GM19372 (cell line): Measurements from ENCODE around the gene FXYD6.

ENCODE experiments used
- ATAC-seq: cut with Tn5 transposase; IDR thresholded peaks from one replicate; pipeline ENCODE4 v1.9.1; 2021; ENCODE audit warnings: mild to moderate bottlenecking, low read depth, moderate library complexity; ENCODE audit not compliant: unreplicated experiment

FXYD6 gene

GRCh38 chr11:117833401-117833891 is 43.0 kb downstream of the FXYD6 start:
- ATAC-seq, result no peak

- ATAC-seq, result no peak
These were observed 43.9 kb downstream of the FXYD6 start for GRCh38 chr11:117832511-117832910.

- ATAC-seq, result no peak
These were observed 44.6 kb downstream of the FXYD6 start for GRCh38 chr11:117831661-117832415.

GRCh38 chr11:117830674-117831351 is 45.6 kb downstream of the FXYD6 start:
- ATAC-seq, result no peak

- ATAC-seq, result no peak
These were observed 46.4 kb downstream of the FXYD6 start for GRCh38 chr11:117830072-117830471.

GRCh38 chr11:117829369-117829725 is 47.1 kb downstream of the FXYD6 start:
- ATAC-seq, result no peak

GRCh38 chr11:117828611-117829368 is 47.7 kb downstream of the FXYD6 start:
- ATAC-seq, result no peak

GRCh38 chr11:117827521-117828511 is 48.6 kb downstream of the FXYD6 start:
- no peak for ATAC-seq

GRCh38 chr11:117826832-117827231 is 49.6 kb downstream of the FXYD6 start:
- ATAC-seq, result no peak

- no peak for ATAC-seq
These were observed 50.3 kb downstream of the FXYD6 start for GRCh38 chr11:117826190-117826570.

- no peak for ATAC-seq
These were observed 50.8 kb downstream of the FXYD6 start for GRCh38 chr11:117825538-117826189.

GRCh38 chr11:117824571-117825537 is 51.6 kb downstream of the FXYD6 start, which contains the start of gene FXYD2:
FXYD2 (minus strand) TSS chr11:117824744; CDS start chr11:117824678, 66 bp downstream.
- ATAC-seq, result no peak

- ATAC-seq, result no peak
These were observed 52.5 kb downstream of the FXYD6 start for GRCh38 chr11:117823946-117824420.

- ATAC-seq, result no peak
These were observed 53.0 kb downstream of the FXYD6 start for GRCh38 chr11:117823294-117823945.

GRCh38 chr11:117822074-117823033 is 54.1 kb downstream of the FXYD6 start:
- ATAC-seq, result no peak

- ATAC-seq, result no peak
These were observed 55.0 kb downstream of the FXYD6 start for GRCh38 chr11:117821431-117821830.

- no peak for ATAC-seq
These were observed 55.9 kb downstream of the FXYD6 start for GRCh38 chr11:117820516-117820915.
